GM19239 (cell line): Measurements from ENCODE around the gene GALNT9.

ENCODE experiments used
- DNase-seq: peaks from one replicate; pipeline ENCODE4 v3.0.0; 2011; ENCODE audit warnings: low spot score; ENCODE audit not compliant: insufficient read length
- FAIRE-seq: peaks from 2 replicates; lab custom pipeline; 2011; peaks lifted over from hg19 to GRCh38; lab: Jason Lieb, UNC

Gene GALNT9

GRCh38 chr12:132328282-132329029 is 933 bp downstream of the GALNT9 start:
- DNase-seq (no peak), FAIRE-seq (no peak)

- FAIRE-seq (no peak), DNase-seq (no peak)
Measured at GRCh38 chr12:132327336-132328171, 1.8 kb downstream of the GALNT9 start.

- FAIRE-seq = no peak
- DNase-seq = no peak
Measured at GRCh38 chr12:132326646-132327045, 2.7 kb downstream of the GALNT9 start.

- DNase-seq = no peak
- FAIRE-seq = no peak
Measured at GRCh38 chr12:132325733-132326130, 3.7 kb downstream of the GALNT9 start.

GRCh38 chr12:132324841-132325732 is 4.3 kb downstream of the GALNT9 start:
- FAIRE-seq (no peak), DNase-seq (no peak)

GRCh38 chr12:132324173-132324572 is 5.2 kb downstream of the GALNT9 start:
- no peak for FAIRE-seq
- DNase-seq = no peak

GRCh38 chr12:132323171-132324010 is 6.0 kb downstream of the GALNT9 start:
- DNase-seq (no peak), FAIRE-seq (no peak)

GRCh38 chr12:132322206-132323132 is 6.9 kb downstream of the GALNT9 start:
- no peak for DNase-seq
- no peak for FAIRE-seq

- FAIRE-seq = no peak
Measured at GRCh38 chr12:132321321-132322118, 7.9 kb downstream of the GALNT9 start.

GRCh38 chr12:132320767-132321211 is 8.6 kb downstream of the GALNT9 start:
- FAIRE-seq = no peak
- no peak for DNase-seq

More at GRCh38 chr12:132321321-132322118, 7.9 kb downstream of the GALNT9 start:
- no peak for DNase-seq

GRCh38 chr12:132319991-132320570 is 9.3 kb downstream of the GALNT9 start:
- FAIRE-seq (no peak), DNase-seq (no peak)

- DNase-seq (no peak), FAIRE-seq (no peak)
Measured at GRCh38 chr12:132319359-132319950, 9.9 kb downstream of the GALNT9 start.

GRCh38 chr12:132318618-132319033 is 10.8 kb downstream of the GALNT9 start:
- FAIRE-seq = no peak
- DNase-seq = no peak

- no peak for FAIRE-seq
- no peak for DNase-seq
Measured at GRCh38 chr12:132318135-132318534, 11.3 kb downstream of the GALNT9 start.

GRCh38 chr12:132317233-132317938 is 12.0 kb downstream of the GALNT9 start:
- DNase-seq (no peak), FAIRE-seq (no peak)

GRCh38 chr12:132316497-132317232 is 12.7 kb downstream of the GALNT9 start:
- DNase-seq = no peak
- no peak for FAIRE-seq
